RWPE2 (cell line): Measurements from ENCODE around the gene PDIA6.

ENCODE experiments used
- ATAC-seq: fragments of 200-7000 bp; cut with Tn5 transposase; 3 replicates; pipeline ENCODE4 v1.9.1; 2021; ENCODE audit warnings: low read depth
- DNase-seq: peaks from one replicate; pipeline ENCODE4 v3.0.0-alpha.2; 2020; ENCODE audit warnings: low spot score
- H3K27ac ChIP-seq: fragments of 450-650 bp; 2 replicates; pipeline ENCODE4 v1.5.1; 2017; ENCODE audit warnings: mild to moderate bottlenecking; ENCODE audit not compliant: poor library complexity, severe bottlenecking
- H3K27me3 ChIP-seq: fragments of 250-450 bp; sonication (Bioruptor Pico); 2 replicates; pipeline ENCODE4 v1.5.1; 2021; ENCODE audit warnings: mild to moderate bottlenecking, moderate library complexity; ENCODE audit not compliant: insufficient read depth, poor library complexity, severe bottlenecking
- H3K36me3 ChIP-seq: fragments of 250-450 bp; sonication (Bioruptor Pico); 2 replicates; pipeline ENCODE4 v1.5.1; 2020; ENCODE audit warnings: low read depth, mild to moderate bottlenecking, moderate library complexity
- H3K4me1 ChIP-seq: fragments of 250-450 bp; sonication (Bioruptor Pico); 2 replicates; pipeline ENCODE4 v1.5.1; 2021; ENCODE audit warnings: mild to moderate bottlenecking, moderate library complexity; ENCODE audit not compliant: insufficient read depth, poor library complexity, severe bottlenecking
- H3K4me3 ChIP-seq: fragments of 250-450 bp; sonication (Bioruptor Pico); 2 replicates; pipeline ENCODE4 v1.5.1; 2021; ENCODE audit warnings: mild to moderate bottlenecking, moderate library complexity; ENCODE audit not compliant: severe bottlenecking
- H3K9me3 ChIP-seq: fragments of 250-450 bp; sonication (Bioruptor Pico); 2 replicates; pipeline ENCODE4 v1.5.1; 2021; ENCODE audit warnings: mild to moderate bottlenecking, moderate library complexity; ENCODE audit not compliant: severe bottlenecking
- CTCF ChIP-seq: fragments of 450-650 bp; IDR thresholded peaks from one replicate; pipeline ENCODE4 v1.5.1; 2017; ENCODE audit warnings: mild to moderate bottlenecking, moderate library complexity; ENCODE audit not compliant: poor library complexity, severe bottlenecking

The PDIA6 gene

GRCh38 chr2:10833021-10833420, 20.4 kb upstream of the PDIA6 start:
- H3K4me1 ChIP-seq = no peaks in the 10 kb centered on the region
- TF ChIP-seq CTCF = no peak
- no peak overlapping the region for H3K27ac ChIP-seq
- H3K9me3 ChIP-seq = no peaks in the 10 kb centered on the region
- H3K27me3 ChIP-seq = no peaks in the 10 kb centered on the region
- H3K36me3 ChIP-seq = no peaks in the 10 kb centered on the region
- no peak overlapping the region for H3K4me3 ChIP-seq
- DNase-seq (no peak), ATAC-seq (no peak)

GRCh38 chr2:10832203-10832936, 19.8 kb upstream of the PDIA6 start:
- H3K27ac ChIP-seq = no peak overlapping the region
- no peaks in the 10 kb centered on the region for H3K4me1 ChIP-seq
- ATAC-seq (peak; percentile 80), DNase-seq (no peak)
- no peaks in the 10 kb centered on the region for H3K36me3 ChIP-seq
- peak; percentile 94 for TF ChIP-seq CTCF
- no peak overlapping the region for H3K4me3 ChIP-seq
- no peaks in the 10 kb centered on the region for H3K27me3 ChIP-seq
- no peaks in the 10 kb centered on the region for H3K9me3 ChIP-seq

GRCh38 chr2:10831400-10831985, 18.9 kb upstream of the PDIA6 start:
- no peak overlapping the region for H3K27ac ChIP-seq
- H3K36me3 ChIP-seq = no peaks in the 10 kb centered on the region
- no peak for DNase-seq
- no peak overlapping the region for H3K4me3 ChIP-seq
- H3K9me3 ChIP-seq = no peaks in the 10 kb centered on the region
- H3K4me1 ChIP-seq = no peaks in the 10 kb centered on the region
- ATAC-seq = no peak
- H3K27me3 ChIP-seq = no peaks in the 10 kb centered on the region
- no peak for TF ChIP-seq CTCF

- Histone ChIP-seq H3K9me3 (no peaks in the 10 kb centered on the region), H3K4me1 (no peaks in the 10 kb centered on the region), H3K4me3 (no peak overlapping the region), H3K27me3 (no peaks in the 10 kb centered on the region), H3K27ac (no peak overlapping the region), H3K36me3 (no peaks in the 10 kb centered on the region)
- ATAC-seq (no peak), DNase-seq (no peak)
- TF ChIP-seq CTCF = no peak
These were observed 18.2 kb upstream of the PDIA6 start for GRCh38 chr2:10830641-10831399.
